Karpas-422 (cell line): ENCODE results near the gene GLDN. TPM values are rescaled to one million over a fixed set of nuclear protein-coding genes. Genes with fewer than 3 reads are reported as not detected.

ENCODE experiments used
- DNase-seq: peaks from one replicate; pipeline ENCODE4 v3.0.0-alpha.2; 2015
- H2AFZ ChIP-seq: fragments of 200-600 bp; sonication (generic); 2 replicates; pipeline ENCODE4 v1.6.1; 2014; ENCODE audit warnings: antibody characterized with exemption, low read length, mixed read lengths
- H3K27ac ChIP-seq: fragments of 200-600 bp; sonication (generic); 2 replicates; pipeline ENCODE4 v1.5.1; 2014; ENCODE audit warnings: mild to moderate bottlenecking, low read length, moderate library complexity
- H3K27me3 ChIP-seq: fragments of 200-600 bp; sonication (generic); 2 replicates; pipeline ENCODE4 v1.6.1; 2014; ENCODE audit warnings: low read length, mixed read lengths
- H3K36me3 ChIP-seq: fragments of 200-600 bp; sonication (generic); 2 replicates; pipeline ENCODE4 v1.6.1; 2014; ENCODE audit warnings: low read length, mixed read lengths; ENCODE audit not compliant: insufficient read depth
- H3K4me1 ChIP-seq: fragments of 200-600 bp; sonication (generic); 2 replicates; pipeline ENCODE4 v1.6.1; 2014; ENCODE audit warnings: mild to moderate bottlenecking, low read length, mixed read lengths
- H3K4me2 ChIP-seq: fragments of 200-600 bp; sonication (generic); 2 replicates; pipeline ENCODE4 v1.6.1; 2014; ENCODE audit warnings: low read length, low read depth, mild to moderate bottlenecking; ENCODE audit not compliant: poor library complexity, severe bottlenecking
- H3K4me3 ChIP-seq: fragments of 200-600 bp; sonication (generic); 2 replicates; pipeline ENCODE4 v1.5.1; 2014; ENCODE audit warnings: mild to moderate bottlenecking, antibody characterized with exemption, low read length, mixed read lengths
- H3K79me2 ChIP-seq: fragments of 200-600 bp; sonication (generic); 2 replicates; pipeline ENCODE4 v1.6.1; 2014; ENCODE audit warnings: mild to moderate bottlenecking, low read length, mixed read lengths
- H3K9ac ChIP-seq: fragments of 200-600 bp; sonication (generic); 2 replicates; pipeline ENCODE4 v1.6.0; 2014; ENCODE audit warnings: low read length
- H3K9me2 ChIP-seq: fragments of 200-600 bp; sonication (generic), shearing (Covaris generic); replicated peaks from 2 replicates; pipeline ENCODE4 v1.6.0; 2014; ENCODE audit warnings: mild to moderate bottlenecking, low read length, moderate library complexity; ENCODE audit not compliant: insufficient read depth
- H3K9me3 ChIP-seq: fragments of 300-700, 200-600 bp; sonication (generic); 2 replicates; pipeline ENCODE4 v1.6.1; 2014; ENCODE audit warnings: low read length, mixed read lengths
- H4K20me1 ChIP-seq: fragments of 200-600 bp; sonication (generic); 2 replicates; pipeline ENCODE4 v1.6.1; 2014; ENCODE audit warnings: mild to moderate bottlenecking, antibody characterized with exemption, low read length, low read depth; ENCODE audit not compliant: insufficient read depth
- total RNA-seq: library from RNA; depleted of rRNA; stranded (reverse); fragments of >200 nt; shearing (Covaris generic); gene quantifications from 2 replicates; pipeline ENCODE4 v1.2.3, GENCODE V29; 2014; ENCODE audit warnings: low replicate concordance; rRNA removed

The GLDN gene
- not detected in 2 replicates for total RNA-seq

DNA sequence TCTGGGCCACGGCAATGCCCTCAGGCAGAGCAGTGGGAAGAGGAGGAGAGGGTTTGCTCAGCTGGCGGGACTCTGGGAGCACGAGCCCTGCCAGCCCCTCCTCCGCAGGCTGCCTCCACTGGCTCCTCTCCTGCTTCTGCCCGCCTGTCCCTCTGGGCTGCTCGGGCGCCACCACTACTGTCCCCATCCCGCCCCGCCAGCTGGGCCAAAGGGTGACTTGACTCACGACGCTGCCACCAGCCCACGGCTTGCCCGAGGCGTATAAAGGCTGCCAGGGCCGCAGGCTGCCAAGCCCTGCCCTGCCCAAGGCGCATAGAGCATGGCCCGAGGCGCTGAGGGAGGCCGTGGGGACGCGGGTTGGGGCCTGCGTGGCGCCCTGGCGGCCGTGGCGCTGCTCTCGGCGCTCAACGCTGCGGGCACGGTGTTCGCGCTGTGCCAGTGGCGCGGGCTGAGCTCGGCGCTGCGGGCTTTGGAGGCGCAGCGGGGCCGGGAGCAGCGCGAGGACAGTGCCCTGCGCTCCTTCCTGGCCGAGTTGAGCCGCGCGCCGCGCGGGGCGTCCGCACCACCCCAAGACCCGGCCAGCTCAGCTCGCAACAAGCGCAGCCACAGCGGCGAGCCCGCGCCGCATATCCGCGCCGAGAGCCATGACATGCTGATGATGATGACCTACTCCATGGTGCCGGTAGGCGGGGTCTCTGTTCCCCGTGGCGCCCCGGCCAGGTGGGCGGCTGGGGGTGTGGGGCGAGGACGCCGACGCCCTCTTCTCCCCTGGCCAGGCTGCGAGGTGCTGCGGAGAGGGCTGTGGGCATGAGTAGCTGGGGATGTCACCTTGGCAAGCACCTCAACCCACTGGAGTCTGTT, at the start of gene GLDN:
GLDN (plus strand) TSS at position 290 of the 861 bp plus-strand sequence; CDS start at position 320, 30 bp downstream.
- no peak for DNase-seq
- no peak within 1 kb of the TSS for H3K4me2 ChIP-seq
- H3K27ac ChIP-seq = no peak within 1 kb of the TSS

DNA sequence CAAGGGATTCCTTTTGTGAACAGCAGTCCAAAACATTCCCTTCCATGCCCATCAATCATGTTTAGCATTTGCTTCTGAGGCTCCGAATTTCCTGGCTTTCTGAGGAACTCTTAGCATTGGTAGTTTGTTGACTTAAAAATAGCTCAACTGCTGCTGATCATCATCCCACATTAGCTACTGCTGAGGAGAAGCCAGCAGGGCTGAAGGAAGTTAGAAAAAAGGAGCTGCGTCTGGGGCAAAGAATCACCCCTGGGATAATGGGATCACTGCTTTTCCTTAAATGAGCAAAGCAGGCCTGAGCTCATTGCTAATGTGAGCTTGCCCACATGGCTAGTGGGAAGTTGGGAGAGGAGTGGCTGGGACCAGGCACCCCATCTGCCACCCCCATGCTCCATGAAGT, 42.8 kb upstream of the GLDN start:
- Histone ChIP-seq H2AFZ (no peak overlapping the region), H3K9me3 (no peaks in the 10 kb centered on the region), H3K4me1 (no peaks in the 10 kb centered on the region), H3K4me3 (no peak overlapping the region), H3K9ac (no peak overlapping the region), H4K20me1 (no peaks in the 10 kb centered on the region), H3K9me2 (no peaks in the 10 kb centered on the region), H3K36me3 (no peaks in the 10 kb centered on the region), H3K4me2 (no peak overlapping the region), H3K27me3 (no peaks in the 10 kb centered on the region), H3K27ac (no peak overlapping the region), H3K79me2 (no peaks in the 10 kb centered on the region)
- DNase-seq = no peak

More for the DNA sequence above, at the start of gene GLDN:
- no peaks in the 10 kb centered on the region for H3K9me2 ChIP-seq
- H3K79me2 ChIP-seq = no peaks in the 10 kb centered on the region
- no peaks in the 10 kb centered on the region for H3K36me3 ChIP-seq
- H3K9me3 ChIP-seq = no peaks in the 10 kb centered on the region
- H3K27me3 ChIP-seq = no peaks in the 10 kb centered on the region
- H3K9ac ChIP-seq = no peak within 1 kb of the TSS
- no peak within 1 kb of the TSS for H3K4me3 ChIP-seq
- no peaks in the 10 kb centered on the region for H4K20me1 ChIP-seq
- no peaks in the 10 kb centered on the region for H3K4me1 ChIP-seq
- no peak within 1 kb of the TSS for H2AFZ ChIP-seq

DNA sequence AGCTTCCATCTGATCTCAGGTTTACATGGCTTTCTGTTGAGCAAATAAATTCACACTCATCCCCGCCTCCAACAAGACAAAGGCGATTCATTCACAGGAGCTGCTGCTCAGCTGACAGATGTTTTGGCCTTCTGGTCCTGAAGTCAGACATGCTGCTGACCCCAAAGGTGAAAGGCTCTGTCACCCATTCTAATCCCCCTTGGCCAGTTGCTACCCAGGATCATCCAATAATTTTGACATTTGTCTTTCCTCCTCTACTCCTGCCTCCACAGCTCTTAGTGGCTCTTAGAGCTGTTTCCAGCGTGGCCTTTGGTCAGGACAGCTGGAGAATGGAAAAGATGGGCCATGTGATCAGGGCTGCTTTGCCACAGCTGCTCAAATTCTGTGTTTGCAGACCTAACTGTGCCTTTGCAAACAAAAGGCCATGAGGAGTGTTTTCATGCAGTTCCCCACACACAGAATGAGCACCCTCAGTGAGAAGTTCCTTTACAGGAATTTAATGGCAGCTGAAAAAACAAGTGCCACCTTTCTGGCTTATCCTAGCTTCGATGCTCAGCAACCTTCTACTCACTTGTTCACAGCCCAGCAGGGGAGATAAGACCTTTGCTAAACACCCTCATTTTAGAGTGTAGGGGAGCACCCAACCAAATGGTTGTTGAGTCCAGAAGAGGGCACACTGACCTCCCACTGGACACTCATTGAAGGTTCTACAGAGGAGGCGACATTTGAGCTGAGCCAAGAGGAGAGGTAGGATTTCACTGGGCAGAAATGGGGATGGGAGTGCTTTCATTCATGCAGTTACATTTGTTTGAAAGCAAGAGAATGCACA, 42.1 kb upstream of the GLDN start:
- Histone ChIP-seq H2AFZ (no peak overlapping the region), H3K9me3 (no peaks in the 10 kb centered on the region), H3K9ac (no peak overlapping the region), H3K9me2 (no peaks in the 10 kb centered on the region), H4K20me1 (no peaks in the 10 kb centered on the region), H3K27ac (no peak overlapping the region), H3K4me1 (no peaks in the 10 kb centered on the region), H3K4me2 (no peak overlapping the region), H3K27me3 (no peaks in the 10 kb centered on the region), H3K4me3 (no peak overlapping the region), H3K79me2 (no peaks in the 10 kb centered on the region), H3K36me3 (no peaks in the 10 kb centered on the region)
- DNase-seq = no peak

DNA sequence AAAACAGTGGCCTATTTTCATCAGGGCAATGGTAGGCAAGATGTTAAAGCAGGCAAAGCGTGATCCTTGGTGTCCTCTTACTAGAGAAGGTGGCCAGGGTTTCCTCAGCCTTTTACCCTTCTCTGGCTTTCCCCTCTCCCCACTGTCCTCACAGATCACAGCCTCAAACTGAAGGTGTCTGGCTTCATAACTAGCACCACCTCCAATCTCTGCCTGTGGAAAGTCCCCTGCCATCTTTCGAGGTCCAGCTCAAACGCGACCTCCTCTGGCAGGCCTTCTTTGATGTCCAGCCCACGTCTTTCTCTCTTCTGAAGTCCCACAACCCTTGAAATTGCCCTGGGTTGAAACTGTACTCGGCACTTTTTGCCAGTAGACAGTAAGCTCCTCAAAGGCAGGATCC, 39.0 kb upstream of the GLDN start:
- Histone ChIP-seq H3K79me2 (no peaks in the 10 kb centered on the region), H4K20me1 (no peaks in the 10 kb centered on the region), H3K4me1 (no peaks in the 10 kb centered on the region), H3K4me3 (no peak overlapping the region), H3K36me3 (no peaks in the 10 kb centered on the region), H3K27me3 (no peaks in the 10 kb centered on the region), H2AFZ (no peak overlapping the region), H3K9me3 (no peaks in the 10 kb centered on the region), H3K27ac (no peak overlapping the region), H3K4me2 (no peak overlapping the region), H3K9ac (no peak overlapping the region), H3K9me2 (no peaks in the 10 kb centered on the region)
- no peak for DNase-seq

DNA sequence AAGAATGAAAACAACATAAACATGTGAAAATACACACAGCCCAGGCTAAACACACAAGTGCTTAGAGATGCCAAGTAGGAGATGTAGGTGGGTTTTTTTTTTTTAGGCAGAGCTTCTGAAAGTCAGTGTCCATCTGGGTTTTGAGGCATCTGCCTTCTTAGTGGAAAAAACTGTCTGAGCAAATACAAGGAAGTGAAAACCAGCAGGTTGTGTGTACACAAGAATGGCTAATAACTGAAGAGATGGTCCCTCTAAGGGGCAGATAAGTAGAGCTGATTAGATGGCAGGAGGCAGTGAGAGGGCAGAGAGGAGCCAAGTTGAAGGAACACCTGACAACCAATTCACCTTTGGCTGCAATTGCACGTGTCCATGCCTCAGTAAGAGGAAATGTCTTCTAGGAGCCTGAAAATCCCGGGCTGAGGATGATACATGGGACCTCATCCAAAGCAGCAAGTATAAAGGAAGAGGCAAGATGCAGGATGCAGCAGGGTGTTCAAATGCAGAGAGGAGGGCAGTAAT, 37.9 kb upstream of the GLDN start:
- Histone ChIP-seq H3K9me3 (no peaks in the 10 kb centered on the region), H3K4me3 (no peak overlapping the region), H3K27me3 (no peaks in the 10 kb centered on the region), H3K27ac (no peak overlapping the region), H3K9me2 (no peaks in the 10 kb centered on the region), H3K9ac (no peak overlapping the region), H3K4me1 (no peaks in the 10 kb centered on the region), H4K20me1 (no peaks in the 10 kb centered on the region), H3K36me3 (no peaks in the 10 kb centered on the region), H3K4me2 (no peak overlapping the region), H2AFZ (no peak overlapping the region), H3K79me2 (no peaks in the 10 kb centered on the region)
- DNase-seq = no peak

DNA sequence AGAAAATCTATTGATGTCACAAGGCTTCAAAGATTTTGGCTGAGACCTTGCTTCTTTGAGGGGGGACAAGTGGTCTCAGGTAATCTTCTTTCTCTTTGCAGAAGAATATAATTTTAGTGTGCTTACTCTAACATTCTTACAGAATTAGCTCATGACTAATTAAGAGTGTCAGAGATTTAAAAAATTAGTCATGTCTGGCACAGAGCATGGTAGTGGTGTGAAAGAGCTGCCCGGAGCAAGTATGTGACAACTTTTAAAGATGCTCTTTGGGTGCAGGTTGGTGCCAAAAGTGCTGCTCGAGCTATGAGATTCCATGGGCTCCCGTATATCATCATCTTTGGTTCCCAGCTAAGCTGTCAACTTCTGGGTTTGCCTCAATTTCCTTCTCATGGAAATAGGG, 34.1 kb upstream of the GLDN start:
- Histone ChIP-seq H3K27ac (no peak overlapping the region), H3K79me2 (no peaks in the 10 kb centered on the region), H3K4me2 (no peak overlapping the region)

DNA sequence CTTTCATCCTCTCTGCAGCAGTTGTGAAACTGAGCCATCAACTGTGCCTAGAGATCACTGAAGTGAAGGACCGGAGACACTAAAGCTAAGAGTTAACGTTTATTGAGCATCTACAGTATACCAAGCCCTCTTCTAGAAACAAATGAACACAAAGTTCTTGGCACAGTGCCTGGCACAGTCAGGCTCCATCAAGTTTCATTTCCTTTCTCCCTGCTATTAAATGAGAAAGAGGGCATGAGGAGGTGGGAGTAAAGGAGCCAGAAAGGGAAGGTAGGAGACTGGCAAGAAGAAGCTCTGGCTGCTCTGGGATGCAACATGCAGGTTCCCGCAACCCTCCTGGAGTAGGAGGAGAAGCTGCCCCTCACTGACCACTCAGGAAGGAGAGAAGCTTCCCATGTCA, 33.6 kb upstream of the GLDN start:
- no peaks in the 10 kb centered on the region for H4K20me1 ChIP-seq
- H3K27me3 ChIP-seq = no peaks in the 10 kb centered on the region
- no peak for DNase-seq
- no peak overlapping the region for H3K27ac ChIP-seq
- no peaks in the 10 kb centered on the region for H3K9me2 ChIP-seq
- no peak overlapping the region for H3K9ac ChIP-seq
- H3K4me3 ChIP-seq = no peak overlapping the region
- no peaks in the 10 kb centered on the region for H3K9me3 ChIP-seq
- H3K79me2 ChIP-seq = no peaks in the 10 kb centered on the region
- no peak overlapping the region for H3K4me2 ChIP-seq
- H3K36me3 ChIP-seq = no peaks in the 10 kb centered on the region
- H2AFZ ChIP-seq = no peak overlapping the region
- H3K4me1 ChIP-seq = no peaks in the 10 kb centered on the region

More for the DNA sequence above, 34.1 kb upstream of the GLDN start:
- H3K9ac ChIP-seq = no peak overlapping the region
- no peaks in the 10 kb centered on the region for H3K36me3 ChIP-seq
- no peaks in the 10 kb centered on the region for H3K9me3 ChIP-seq
- no peaks in the 10 kb centered on the region for H3K9me2 ChIP-seq
- H2AFZ ChIP-seq = no peak overlapping the region
- H3K4me3 ChIP-seq = no peak overlapping the region
- no peak for DNase-seq
- no peaks in the 10 kb centered on the region for H3K27me3 ChIP-seq
- no peaks in the 10 kb centered on the region for H3K4me1 ChIP-seq
- H4K20me1 ChIP-seq = no peaks in the 10 kb centered on the region

DNA sequence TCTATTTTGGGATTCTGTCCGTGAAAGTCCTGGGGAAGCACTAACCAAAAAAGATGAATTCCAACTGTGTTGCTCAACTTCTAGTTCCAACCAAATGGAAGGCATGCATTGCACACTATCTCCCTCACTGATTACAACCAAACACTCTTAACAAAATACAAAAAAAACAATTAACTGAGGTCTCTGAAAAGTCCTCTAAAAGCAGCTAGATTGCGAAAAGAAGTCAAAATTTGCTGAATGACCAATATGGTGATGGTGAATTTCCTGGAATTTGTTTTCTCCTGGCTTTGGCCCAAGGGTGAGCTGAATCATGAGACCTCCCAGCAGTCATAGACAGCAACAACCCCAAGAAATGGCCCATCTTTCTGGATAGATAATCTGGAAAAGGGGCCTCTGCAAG, 31.4 kb upstream of the GLDN start:
- no peaks in the 10 kb centered on the region for H3K4me1 ChIP-seq
- H3K4me2 ChIP-seq = no peak overlapping the region
- H3K9me2 ChIP-seq = no peaks in the 10 kb centered on the region
- no peaks in the 10 kb centered on the region for H3K79me2 ChIP-seq
- no peaks in the 10 kb centered on the region for H3K36me3 ChIP-seq
- H3K27me3 ChIP-seq = no peaks in the 10 kb centered on the region
- no peak overlapping the region for H3K27ac ChIP-seq
- no peaks in the 10 kb centered on the region for H4K20me1 ChIP-seq
- H3K9ac ChIP-seq = no peak overlapping the region
- H3K9me3 ChIP-seq = no peaks in the 10 kb centered on the region
- H3K4me3 ChIP-seq = no peak overlapping the region
- no peak overlapping the region for H2AFZ ChIP-seq
- no peak for DNase-seq
